Adrenal gland (tissue), 5 donors: Measurements from ENCODE around the gene WDR26.

ENCODE experiments used
- POLR2A ChIP-seq, 2 donors: fragments of 450-650 bp; IDR thresholded peaks; one replicate each; pipeline ENCODE4 v1.6.1; 2017; ENCODE audit warnings: antibody characterized with exemption in 2 of 2, mild to moderate bottlenecking in 2 of 2, moderate library complexity in 1 of 2
- TF ChIP-seq, protein P1 (sequence below), 6 experiments: fragments of 450-650 bp in 4 of 6; fragments of 200-600 bp in 2 of 6; sonication (generic) in 1 of 6; IDR thresholded peaks; 1 replicate in 5 of 6; 2 replicates in 1 of 6; pipeline versions ENCODE4 v1.5.1 to v1.8.0; 2016 to 2021; ENCODE audit warnings: antibody characterized with exemption in 6 of 6, mild to moderate bottlenecking in 2 of 6, moderate library complexity in 1 of 6
- donor health status: DM: no; HTN: no; CAD: no.

DNA sequence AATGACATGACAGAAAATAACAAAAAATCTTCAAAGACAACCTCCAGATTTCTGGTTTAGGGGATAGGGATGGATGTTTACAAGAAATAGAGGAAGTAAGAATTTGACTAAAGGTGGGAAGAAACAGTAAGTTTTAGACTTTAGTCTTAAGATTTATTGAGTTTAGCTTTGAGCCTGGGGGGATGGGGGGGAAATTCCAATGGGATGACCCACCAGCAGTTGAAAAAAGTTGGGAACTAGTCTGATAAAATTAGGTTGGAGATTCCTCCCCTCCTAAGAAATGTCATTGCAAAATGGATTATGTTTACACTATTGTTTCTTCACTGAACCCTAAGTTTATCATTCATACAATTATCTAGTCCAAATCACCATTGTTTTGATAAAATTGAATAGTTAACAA, 28.4 kb downstream of the WDR26 start:
- TF ChIP-seq, protein P1, sequence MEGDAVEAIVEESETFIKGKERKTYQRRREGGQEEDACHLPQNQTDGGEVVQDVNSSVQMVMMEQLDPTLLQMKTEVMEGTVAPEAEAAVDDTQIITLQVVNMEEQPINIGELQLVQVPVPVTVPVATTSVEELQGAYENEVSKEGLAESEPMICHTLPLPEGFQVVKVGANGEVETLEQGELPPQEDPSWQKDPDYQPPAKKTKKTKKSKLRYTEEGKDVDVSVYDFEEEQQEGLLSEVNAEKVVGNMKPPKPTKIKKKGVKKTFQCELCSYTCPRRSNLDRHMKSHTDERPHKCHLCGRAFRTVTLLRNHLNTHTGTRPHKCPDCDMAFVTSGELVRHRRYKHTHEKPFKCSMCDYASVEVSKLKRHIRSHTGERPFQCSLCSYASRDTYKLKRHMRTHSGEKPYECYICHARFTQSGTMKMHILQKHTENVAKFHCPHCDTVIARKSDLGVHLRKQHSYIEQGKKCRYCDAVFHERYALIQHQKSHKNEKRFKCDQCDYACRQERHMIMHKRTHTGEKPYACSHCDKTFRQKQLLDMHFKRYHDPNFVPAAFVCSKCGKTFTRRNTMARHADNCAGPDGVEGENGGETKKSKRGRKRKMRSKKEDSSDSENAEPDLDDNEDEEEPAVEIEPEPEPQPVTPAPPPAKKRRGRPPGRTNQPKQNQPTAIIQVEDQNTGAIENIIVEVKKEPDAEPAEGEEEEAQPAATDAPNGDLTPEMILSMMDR (IDR thresholded peaks at IDR 0.05) = no peak
- no peak for TF ChIP-seq POLR2A (IDR thresholded peaks at IDR 0.05)
